D721Med (cell line): ENCODE results near the gene SYK.

Source experiments
- DNase-seq: peaks from one replicate; pipeline ENCODE4 v3.0.0; 2011; ENCODE audit warnings: low spot score; ENCODE audit not compliant: insufficient read length
- FAIRE-seq: peaks from 2 replicates; lab custom pipeline; 2011; peaks lifted over from hg19 to GRCh38; lab: Jason Lieb, UNC
- CTCF ChIP-seq: IDR thresholded peaks from 2 replicates; pipeline ENCODE4 v1.5.1; 2012; ENCODE audit warnings: mild to moderate bottlenecking, control low read depth; ENCODE audit not compliant: insufficient read depth; ENCODE audit errors: missing control alignments

SYK gene

GRCh38 chr9:90939351-90939750 lies 137.7 kb downstream of the SYK start:
- no peak for FAIRE-seq

DNA sequence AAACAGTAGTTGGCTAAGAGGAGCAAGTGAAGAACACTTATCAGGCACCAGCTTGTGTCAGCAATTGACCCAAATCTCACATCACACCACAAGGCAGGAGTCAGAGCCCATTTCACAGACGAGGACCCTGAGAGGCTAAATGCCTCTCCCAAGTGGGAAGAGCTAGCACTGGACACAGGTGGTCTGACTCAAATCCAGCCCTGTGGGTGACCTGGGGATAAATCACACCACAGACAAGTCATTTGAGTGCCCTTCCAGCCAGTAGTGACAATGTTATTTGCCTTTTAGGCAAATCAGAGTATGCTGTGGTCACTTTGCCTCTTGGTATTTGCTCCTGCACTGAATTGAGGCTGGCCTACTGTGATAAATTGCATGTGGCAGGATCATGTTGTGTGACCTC lies 138.7 kb downstream of the SYK start:
- FAIRE-seq, result no peak
- no peak for DNase-seq
- no peak for TF ChIP-seq CTCF

More at GRCh38 chr9:90939351-90939750, 137.7 kb downstream of the SYK start:
- no peak for TF ChIP-seq CTCF
- no peak for DNase-seq

GRCh38 chr9:90941661-90942060 lies 140.0 kb downstream of the SYK start:
- no peak for DNase-seq
- no peak for FAIRE-seq
- no peak for TF ChIP-seq CTCF

GRCh38 chr9:90942555-90942954 lies 140.9 kb downstream of the SYK start:
- no peak for TF ChIP-seq CTCF
- DNase-seq (no peak), FAIRE-seq (no peak)

GRCh38 chr9:90943341-90943740 lies 141.7 kb downstream of the SYK start:
- no peak for TF ChIP-seq CTCF
- DNase-seq (no peak), FAIRE-seq (no peak)

DNA sequence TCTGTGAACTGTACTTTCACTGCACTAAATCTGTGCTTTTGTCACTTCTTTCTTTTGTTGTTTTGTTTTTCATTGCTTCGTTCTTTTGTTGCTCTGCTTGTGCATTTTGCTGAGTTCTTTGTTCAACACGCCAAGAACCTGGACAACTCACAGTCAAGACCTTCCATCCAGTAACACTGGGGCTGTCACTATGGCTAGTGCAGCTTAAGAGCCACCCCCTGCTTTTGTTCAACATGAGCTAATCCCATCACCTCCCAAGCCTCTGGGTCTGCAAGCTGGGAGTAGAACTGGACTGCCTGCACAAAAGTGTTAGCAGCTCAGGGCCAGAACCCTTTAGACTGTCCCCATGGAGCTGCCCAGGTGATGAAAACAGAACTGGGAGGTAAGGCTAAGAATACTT lies 143.7 kb downstream of the SYK start:
- TF ChIP-seq CTCF, result no peak
- no peak for DNase-seq
- no peak for FAIRE-seq

GRCh38 chr9:90946982-90947381 lies 145.4 kb downstream of the SYK start:
- DNase-seq, result no peak
- no peak for TF ChIP-seq CTCF
- no peak for FAIRE-seq
